HAP-1 (cell line): Measurements from ENCODE around the gene CELA2A.
"Not testable (repeated sequence)": the region's sequence is repeated elsewhere in the genome, so short reads cannot be mapped to it uniquely, and the experiment has no call there.

ENCODE experiments used
- DNase-seq, 2 experiments: peaks; one replicate each; pipeline ENCODE4 v3.0.0-alpha.2; 2016 to 2020; ENCODE audit warnings: low spot score in 2 of 2
- H3K27me3 ChIP-seq: fragments of 250-450 bp; sonication (Bioruptor Pico); 2 replicates; pipeline ENCODE4 v1.5.1; 2020; ENCODE audit warnings: low read depth, mild to moderate bottlenecking, moderate library complexity
- H3K36me3 ChIP-seq: fragments of 250-450 bp; sonication (Bioruptor Pico); replicated peaks from 2 replicates; pipeline ENCODE4 v1.5.1; 2020; ENCODE audit warnings: mild to moderate bottlenecking
- H3K4me1 ChIP-seq: fragments of 250-450 bp; sonication (Bioruptor Pico); 2 replicates; pipeline ENCODE4 v1.5.1; 2020; ENCODE audit warnings: mild to moderate bottlenecking
- H3K4me3 ChIP-seq: fragments of 250-450 bp; sonication (Bioruptor Pico); 2 replicates; pipeline ENCODE4 v1.5.1; 2020; ENCODE audit warnings: mild to moderate bottlenecking, moderate library complexity
- H3K9me3 ChIP-seq: fragments of 250-450 bp; sonication (Bioruptor Pico); 2 replicates; pipeline ENCODE4 v1.5.1; 2020; ENCODE audit warnings: mild to moderate bottlenecking, moderate library complexity
- in situ Hi-C: fragments of 300-500 bp; cut with MboI; formaldehyde crosslinking; loops from 3 replicates; pipeline ENCODE4 v1.14.3; 2020; ENCODE audit warnings: low sequenced_read_pairs, inconsistent platforms, mixed read lengths

The CELA2A gene

DNA sequence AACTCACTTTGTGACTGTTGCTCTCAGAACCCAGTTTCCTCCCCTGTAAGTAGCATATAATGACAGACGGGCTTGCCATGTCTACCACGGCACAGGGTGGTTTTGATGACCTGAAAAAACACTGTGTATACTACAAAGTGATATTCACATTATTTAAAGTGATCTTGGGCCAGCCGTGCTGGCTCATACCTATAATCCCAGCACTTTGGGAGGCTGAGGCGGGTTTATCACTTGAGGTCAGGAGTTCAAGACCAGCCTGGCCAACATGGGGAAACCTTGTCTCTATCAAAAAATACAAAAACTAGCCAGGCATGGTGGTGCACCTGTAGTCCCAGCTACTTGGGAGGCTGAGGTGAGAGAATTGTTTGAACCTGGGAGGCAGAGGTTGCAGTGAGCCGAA, 58.0 kb downstream of the CELA2A start:
- H3K36me3 ChIP-seq, in situ Hi-C loops, H3K9me3 ChIP-seq: not testable (repeated sequence)

DNA sequence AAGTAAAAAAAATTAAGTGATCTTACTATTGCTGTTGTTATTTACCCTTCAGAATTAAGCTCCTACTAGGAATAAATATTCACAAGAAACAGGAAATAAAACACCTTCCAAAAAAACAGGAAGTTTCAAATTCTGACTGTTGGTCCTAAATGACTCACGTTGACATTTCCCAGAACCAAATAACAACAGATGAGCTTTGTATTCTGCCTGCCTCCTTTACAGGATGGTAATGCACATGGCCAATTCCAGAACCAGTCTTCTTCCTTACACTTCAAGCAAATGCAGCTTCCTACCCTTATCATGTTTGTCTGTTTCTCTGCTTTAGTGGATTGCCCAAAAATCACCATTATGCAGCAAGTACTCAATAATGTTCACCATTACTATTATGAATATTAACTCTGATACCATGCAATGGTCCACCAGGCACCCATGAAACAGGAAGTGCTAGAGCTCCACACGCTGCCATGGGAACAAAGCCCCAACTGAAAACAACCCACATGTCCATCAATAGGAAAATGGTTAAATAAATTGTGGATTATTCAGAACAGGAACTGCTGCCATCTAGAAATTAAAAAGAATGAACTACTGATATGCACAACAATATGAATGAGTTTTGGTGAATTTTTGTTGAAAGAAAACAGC, 58.6 kb downstream of the CELA2A start:
- in situ Hi-C loops = no loop called here
- Histone ChIP-seq H3K27me3 (no peaks in the 10 kb centered on the region), H3K4me1 (no peaks in the 10 kb centered on the region), H3K36me3 (no peaks in the 10 kb centered on the region), H3K4me3 (no peak overlapping the region), H3K9me3 (no peaks in the 10 kb centered on the region)
- no peak for DNase-seq

More for the DNA sequence above, 58.0 kb downstream of the CELA2A start:
- not testable (repeated sequence) for H3K4me3 ChIP-seq, H3K27me3 ChIP-seq, H3K4me1 ChIP-seq, DNase-seq

DNA sequence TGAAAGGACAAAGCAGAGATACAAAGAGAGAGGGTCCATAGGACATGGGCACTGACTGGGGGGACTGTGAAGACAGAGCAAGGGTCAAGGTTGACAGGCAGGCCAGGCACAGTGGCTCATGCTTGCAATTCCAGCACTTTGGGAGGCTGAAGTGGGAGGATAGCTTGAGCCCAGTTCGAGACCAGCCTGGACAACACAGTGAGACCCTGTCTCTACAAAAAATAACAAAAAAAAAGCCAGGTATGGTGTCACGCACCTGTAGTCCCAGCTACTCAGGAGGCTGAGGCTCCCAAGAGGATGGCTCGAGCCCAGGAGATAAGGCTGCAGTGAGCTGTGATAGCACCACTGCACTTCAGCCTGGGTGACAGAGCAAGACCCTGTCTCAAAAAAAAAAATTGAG, 63.1 kb downstream of the CELA2A start:
- H3K36me3 ChIP-seq = no peaks in the 10 kb centered on the region
- in situ Hi-C loops = no loop called here

DNA sequence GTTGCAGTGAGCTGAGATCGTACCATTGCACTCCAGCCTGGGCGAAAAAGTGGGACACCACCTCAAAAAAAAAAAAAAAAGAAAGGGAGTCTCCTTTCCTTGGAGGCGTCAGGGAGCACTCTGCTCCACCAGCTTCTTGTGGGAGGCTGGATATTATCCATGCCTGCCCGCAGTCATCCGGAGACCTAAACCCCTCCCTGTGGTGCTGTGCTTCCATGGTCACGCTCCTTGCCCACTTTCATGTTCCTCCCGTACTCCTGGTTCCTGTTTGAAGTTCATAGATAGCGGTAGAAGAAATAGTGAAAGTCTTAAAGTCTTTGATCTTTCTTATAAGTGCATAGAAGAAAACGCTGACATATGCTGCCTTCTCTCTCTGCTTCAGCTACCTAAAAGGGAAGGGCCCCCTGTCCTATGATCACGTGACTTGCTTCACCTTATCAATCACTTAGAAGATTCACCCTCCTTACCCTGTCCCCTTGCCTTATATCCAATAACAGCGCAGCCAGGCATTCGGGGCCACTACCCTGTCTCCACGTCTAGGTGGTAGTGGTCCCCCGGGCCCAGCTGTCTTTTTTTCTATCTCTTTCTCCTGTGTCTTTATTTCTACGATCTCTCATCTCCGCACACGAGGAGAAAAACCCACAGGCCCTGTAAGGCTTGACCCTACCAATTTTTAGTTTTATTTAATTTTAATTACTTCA, 64.8 kb downstream of the CELA2A start:
- in situ Hi-C loops, H3K4me1 ChIP-seq, H3K4me3 ChIP-seq, H3K36me3 ChIP-seq, H3K9me3 ChIP-seq, H3K27me3 ChIP-seq, DNase-seq: not testable (repeated sequence)

More for the DNA sequence above, 63.1 kb downstream of the CELA2A start:
- Histone ChIP-seq H3K27me3 (no peaks in the 10 kb centered on the region), H3K9me3 (no peaks in the 10 kb centered on the region), H3K4me3 (no peak overlapping the region), H3K4me1 (peaks cover 4% of the 10 kb centered on the region; the same call in 1 of the 2 replicates)
- no peak for DNase-seq
